Measurements from ENCODE around the gene MKI67.

MKI67 gene

GRCh38 chr10:128081720-128082119, 44.5 kb downstream of the MKI67 start:
- no peak overlapping the region for H3K4me3 ChIP-seq (ENCODE audit: low read length)
- no peak for TF ChIP-seq CTCF (conservative IDR thresholded peaks at IDR 0.05; ENCODE audit: low read depth, low read length)
- DNase-seq (ENCODE audit: low read depth), result no peak

- no peak for TF ChIP-seq CTCF (conservative IDR thresholded peaks at IDR 0.05; ENCODE audit: low read depth, low read length)
- no peak for DNase-seq (ENCODE audit: low read depth)
- no peak overlapping the region for H3K4me3 ChIP-seq (ENCODE audit: low read length)
Observed at GRCh38 chr10:128081222-128081621, 45.0 kb downstream of the MKI67 start.

- TF ChIP-seq CTCF (conservative IDR thresholded peaks at IDR 0.05; ENCODE audit: low read depth, low read length), result no peak
- DNase-seq (ENCODE audit: low read depth), result no peak
- no peak overlapping the region for H3K4me3 ChIP-seq (ENCODE audit: low read length)
Observed at GRCh38 chr10:128080641-128081040, 45.6 kb downstream of the MKI67 start.

- no peak for DNase-seq (ENCODE audit: low read depth)
- TF ChIP-seq CTCF (conservative IDR thresholded peaks at IDR 0.05; ENCODE audit: low read depth, low read length), result no peak
Observed at GRCh38 chr10:128080231-128080630, 46.0 kb downstream of the MKI67 start.

GRCh38 chr10:128078136-128078969, 47.9 kb downstream of the MKI67 start:
- H3K4me3 ChIP-seq (ENCODE audit: low read length), result no peak overlapping the region
- peak; percentile 89 for TF ChIP-seq CTCF (conservative IDR thresholded peaks at IDR 0.05; ENCODE audit: low read depth, low read length)
- no peak for DNase-seq (ENCODE audit: low read depth)

More at GRCh38 chr10:128080231-128080630, 46.0 kb downstream of the MKI67 start:
- no peak overlapping the region for H3K4me3 ChIP-seq (ENCODE audit: low read length)

- no peak for DNase-seq (ENCODE audit: low read depth)
- H3K4me3 ChIP-seq (ENCODE audit: low read length), result no peak overlapping the region
- no peak for TF ChIP-seq CTCF (conservative IDR thresholded peaks at IDR 0.05; ENCODE audit: low read depth, low read length)
Observed at GRCh38 chr10:128077155-128077875, 48.9 kb downstream of the MKI67 start.

Data from retinal pigment epithelial cell (primary cell).